ENCODE data around the gene LGALS9B. TPM values are rescaled to one million over a fixed set of nuclear protein-coding genes. Genes with fewer than 3 reads are reported as not detected.
"Not testable (repeated sequence)": the region's sequence is repeated elsewhere in the genome, so short reads cannot be mapped to it uniquely, and the experiment has no call there.

LGALS9B gene
- total and polyA plus RNA-seq, 2 donors (not counting 1 experiment from before 2014, with no cell fraction given) = not detected

- intact Hi-C loops (cut with micrococcal nuclease); H3K9ac ChIP-seq (ENCODE audit: low read length); H3K27me3 Mint-ChIP-seq; H3K4me2 ChIP-seq (replicated peaks; ENCODE audit: low read depth, low read length, poor library complexity, severe bottlenecking); H3K9me3 Mint-ChIP-seq (ENCODE audit: insufficient read depth); H4K20me1 ChIP-seq (ENCODE audit: control insufficient read depth, insufficient read depth, low read length, poor library complexity, severe bottlenecking); H3K4me3 ChIP-seq (ENCODE audit: control extremely low read depth in 1 of 5, extremely low read depth in 1 of 5, insufficient read depth in 1 of 5, low read depth in 2 of 5, low read length in 4 of 5); H3K27ac ChIP-seq (ENCODE audit: low read length in 2 of 2); H2AFZ ChIP-seq (ENCODE audit: insufficient read depth, low read depth, low read length, poor library complexity, severe bottlenecking); H3K4me3 Mint-ChIP-seq; H3K36me3 ChIP-seq (replicated peaks in 1 of 2; ENCODE audit: control extremely low read depth in 1 of 2, control insufficient read depth in 1 of 2, extremely low read depth in 1 of 2, insufficient read depth in 2 of 2, low read length in 1 of 2); H3K79me2 ChIP-seq (ENCODE audit: control insufficient read depth, insufficient read depth, low read length); CTCF ChIA-PET; H3K27ac Mint-ChIP-seq; DNase-seq; H3K27me3 ChIP-seq (replicated peaks in 1 of 4; ENCODE audit: control extremely low read depth in 1 of 4, control insufficient read depth in 3 of 4, insufficient read depth in 4 of 4, low read length in 3 of 4); H3K9me3 ChIP-seq (ENCODE audit: control extremely low read depth in 1 of 3, control insufficient read depth in 2 of 3, insufficient read depth in 1 of 3, low read length in 2 of 3); POLR2A ChIA-PET; H3K4me1 Mint-ChIP-seq; ATAC-seq (ENCODE audit: low read depth); H3K4me1 ChIP-seq (ENCODE audit: control insufficient read depth in 2 of 2, insufficient read depth in 2 of 2, low read length in 2 of 2): not testable (repeated sequence)
- no CpG with 5 or more reads among the region's 2 CpGs for WGBS (ENCODE audit: insufficient coverage)
These were observed 40.1 kb downstream of the LGALS9B start for GRCh38 chr17:20427264-20427663.

- H3K9me3 Mint-ChIP-seq (ENCODE audit: insufficient read depth); intact Hi-C loops (cut with micrococcal nuclease); H3K27me3 Mint-ChIP-seq; H4K20me1 ChIP-seq (ENCODE audit: control insufficient read depth, insufficient read depth, low read length, poor library complexity, severe bottlenecking); H3K4me1 Mint-ChIP-seq; H3K79me2 ChIP-seq (ENCODE audit: control insufficient read depth, insufficient read depth, low read length); H3K4me2 ChIP-seq (replicated peaks; ENCODE audit: low read depth, low read length, poor library complexity, severe bottlenecking); H2AFZ ChIP-seq (ENCODE audit: insufficient read depth, low read depth, low read length, poor library complexity, severe bottlenecking); DNase-seq; POLR2A ChIA-PET; H3K27ac ChIP-seq (ENCODE audit: low read length in 2 of 2); CTCF ChIA-PET; H3K4me1 ChIP-seq (ENCODE audit: control insufficient read depth in 2 of 2, insufficient read depth in 2 of 2, low read length in 2 of 2); H3K4me3 ChIP-seq (ENCODE audit: control extremely low read depth in 1 of 5, extremely low read depth in 1 of 5, insufficient read depth in 1 of 5, low read depth in 2 of 5, low read length in 4 of 5); H3K9me3 ChIP-seq (ENCODE audit: control extremely low read depth in 1 of 3, control insufficient read depth in 2 of 3, insufficient read depth in 1 of 3, low read length in 2 of 3); H3K36me3 ChIP-seq (replicated peaks in 1 of 2; ENCODE audit: control extremely low read depth in 1 of 2, control insufficient read depth in 1 of 2, extremely low read depth in 1 of 2, insufficient read depth in 2 of 2, low read length in 1 of 2); H3K27ac Mint-ChIP-seq; H3K27me3 ChIP-seq (replicated peaks in 1 of 4; ENCODE audit: control extremely low read depth in 1 of 4, control insufficient read depth in 3 of 4, insufficient read depth in 4 of 4, low read length in 3 of 4); H3K9ac ChIP-seq (ENCODE audit: low read length); H3K4me3 Mint-ChIP-seq: not testable (repeated sequence)
- peak; percentile 41 for ATAC-seq (ENCODE audit: low read depth)
- WGBS (ENCODE audit: insufficient coverage) = no CpG with 5 or more reads among the region's 5 CpGs
These were observed 44.5 kb downstream of the LGALS9B start for GRCh38 chr17:20422826-20423225.

GRCh38 chr17:20418838-20419237 is 48.5 kb downstream of the LGALS9B start:
- H4K20me1 ChIP-seq (ENCODE audit: control insufficient read depth, insufficient read depth, low read length, poor library complexity, severe bottlenecking); ATAC-seq (ENCODE audit: low read depth); DNase-seq; H3K27me3 ChIP-seq (replicated peaks in 1 of 4; ENCODE audit: control extremely low read depth in 1 of 4, control insufficient read depth in 3 of 4, insufficient read depth in 4 of 4, low read length in 3 of 4); H3K79me2 ChIP-seq (ENCODE audit: control insufficient read depth, insufficient read depth, low read length); H2AFZ ChIP-seq (ENCODE audit: insufficient read depth, low read depth, low read length, poor library complexity, severe bottlenecking); H3K4me1 Mint-ChIP-seq; H3K36me3 ChIP-seq (replicated peaks in 1 of 2; ENCODE audit: control extremely low read depth in 1 of 2, control insufficient read depth in 1 of 2, extremely low read depth in 1 of 2, insufficient read depth in 2 of 2, low read length in 1 of 2); H3K4me1 ChIP-seq (ENCODE audit: control insufficient read depth in 2 of 2, insufficient read depth in 2 of 2, low read length in 2 of 2); H3K27ac ChIP-seq (ENCODE audit: low read length in 2 of 2); H3K9me3 Mint-ChIP-seq (ENCODE audit: insufficient read depth); CTCF ChIA-PET; H3K27ac Mint-ChIP-seq; H3K4me2 ChIP-seq (replicated peaks; ENCODE audit: low read depth, low read length, poor library complexity, severe bottlenecking); intact Hi-C loops (cut with micrococcal nuclease); H3K4me3 ChIP-seq (ENCODE audit: control extremely low read depth in 1 of 5, extremely low read depth in 1 of 5, insufficient read depth in 1 of 5, low read depth in 2 of 5, low read length in 4 of 5); H3K4me3 Mint-ChIP-seq; H3K9ac ChIP-seq (ENCODE audit: low read length); H3K9me3 ChIP-seq (ENCODE audit: control extremely low read depth in 1 of 3, control insufficient read depth in 2 of 3, insufficient read depth in 1 of 3, low read length in 2 of 3); H3K27me3 Mint-ChIP-seq; POLR2A ChIA-PET: not testable (repeated sequence)
- WGBS (ENCODE audit: insufficient coverage) = no CpG with 5 or more reads among the region's 8 CpGs

GRCh38 chr17:20417492-20418080 is 49.8 kb downstream of the LGALS9B start:
- H3K4me3 ChIP-seq (ENCODE audit: control extremely low read depth in 1 of 5, extremely low read depth in 1 of 5, insufficient read depth in 1 of 5, low read depth in 2 of 5, low read length in 4 of 5); H3K27me3 Mint-ChIP-seq; intact Hi-C loops (cut with micrococcal nuclease); H3K36me3 ChIP-seq (replicated peaks in 1 of 2; ENCODE audit: control extremely low read depth in 1 of 2, control insufficient read depth in 1 of 2, extremely low read depth in 1 of 2, insufficient read depth in 2 of 2, low read length in 1 of 2); H3K4me1 Mint-ChIP-seq; H2AFZ ChIP-seq (ENCODE audit: insufficient read depth, low read depth, low read length, poor library complexity, severe bottlenecking); H3K79me2 ChIP-seq (ENCODE audit: control insufficient read depth, insufficient read depth, low read length); H3K9ac ChIP-seq (ENCODE audit: low read length); H3K27ac ChIP-seq (ENCODE audit: low read length in 2 of 2); H4K20me1 ChIP-seq (ENCODE audit: control insufficient read depth, insufficient read depth, low read length, poor library complexity, severe bottlenecking); H3K4me3 Mint-ChIP-seq; DNase-seq; H3K9me3 ChIP-seq (ENCODE audit: control extremely low read depth in 1 of 3, control insufficient read depth in 2 of 3, insufficient read depth in 1 of 3, low read length in 2 of 3); POLR2A ChIA-PET; H3K27ac Mint-ChIP-seq; H3K27me3 ChIP-seq (replicated peaks in 1 of 4; ENCODE audit: control extremely low read depth in 1 of 4, control insufficient read depth in 3 of 4, insufficient read depth in 4 of 4, low read length in 3 of 4); H3K4me1 ChIP-seq (ENCODE audit: control insufficient read depth in 2 of 2, insufficient read depth in 2 of 2, low read length in 2 of 2); H3K9me3 Mint-ChIP-seq (ENCODE audit: insufficient read depth); ATAC-seq (ENCODE audit: low read depth); CTCF ChIA-PET; H3K4me2 ChIP-seq (replicated peaks; ENCODE audit: low read depth, low read length, poor library complexity, severe bottlenecking): not testable (repeated sequence)
- WGBS (ENCODE audit: insufficient coverage) = no CpG with 5 or more reads among the region's 7 CpGs

Measured in B cell (primary cell).